ENCODE data around the gene GASK1A. TPM values are rescaled to one million over a fixed set of nuclear protein-coding genes. Genes with fewer than 3 reads are reported as not detected.

Gene GASK1A
- total RNA-seq, 6 experiments from 2014 or later = 5.5 to 17.5 (median 10.5) TPM

- H3K27ac ChIP-seq = no peak overlapping the region
- no peak overlapping the region for H3K4me3 ChIP-seq
- no peak for DNase-seq
- TF ChIP-seq CTCF (IDR thresholded peaks at IDR 0.05) = no peak
- TF ChIP-seq POLR2A (IDR thresholded peaks at IDR 0.05) = no peak
- 92% methylated on average over 1 of the region's 2 CpGs for WGBS (ENCODE audit: insufficient coverage, low coverage, low lambda C conversion rate, missing lambda C conversion rate)
- H3K9me3 ChIP-seq = no peaks in the 10 kb centered on the region
- intact Hi-C loops (cut with DNase I) = no loop called here
- H3K27me3 ChIP-seq = no peaks in the 10 kb centered on the region
- H3K36me3 ChIP-seq = no peaks in the 10 kb centered on the region
- ATAC-seq = no peak
- peaks cover 0 to 6% (median 0%) of the 10 kb centered on the region in 4 donors for H3K4me1 ChIP-seq
Measured at GRCh38 chr3:43102773-43103480, 123.8 kb downstream of the GASK1A start.

DNA sequence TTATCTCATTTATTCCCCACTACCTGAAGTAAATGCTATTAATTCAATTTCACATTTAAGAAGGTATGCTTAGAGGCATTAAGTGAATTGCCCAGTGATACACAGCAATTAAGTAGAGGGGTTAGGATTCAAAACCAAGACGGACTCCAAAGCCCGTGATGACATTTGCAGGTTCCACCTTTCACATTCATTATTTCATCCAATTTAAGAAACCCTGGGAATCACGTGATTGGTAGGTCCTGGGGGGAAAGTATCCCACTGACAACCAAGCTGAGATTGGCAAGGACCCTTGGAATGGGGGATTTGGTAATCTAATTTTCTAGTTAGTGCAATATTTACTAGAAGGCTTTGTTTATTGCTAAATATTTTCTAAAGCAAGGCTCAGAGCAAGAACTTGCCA is 124.9 kb downstream of the GASK1A start:
- WGBS (ENCODE audit: insufficient coverage, low coverage, low lambda C conversion rate, missing lambda C conversion rate) = 70% methylated on average over 3 of the region's 3 CpGs
- Histone ChIP-seq H3K4me1 (peaks cover 0 to 6% (median 0%) of the 10 kb centered on the region in 4 donors), H3K27ac (no peak overlapping the region), H3K27me3 (no peaks in the 10 kb centered on the region), H3K4me3 (no peak overlapping the region), H3K36me3 (no peaks in the 10 kb centered on the region), H3K9me3 (no peaks in the 10 kb centered on the region)
- TF ChIP-seq POLR2A (IDR thresholded peaks at IDR 0.05) = no peak
- TF ChIP-seq CTCF (IDR thresholded peaks at IDR 0.05) = no peak
- DNase-seq (no peak), ATAC-seq (no peak)
- intact Hi-C loops (cut with DNase I) = no loop called here

GRCh38 chr3:43104660-43105595 is 125.8 kb downstream of the GASK1A start:
- Histone ChIP-seq H3K4me1 (peaks cover 0 to 6% (median 0%) of the 10 kb centered on the region in 4 donors), H3K4me3 (peak overlapping the region; percentile 92 to 95 (median 94)), H3K9me3 (no peaks in the 10 kb centered on the region), H3K27ac (no peak overlapping the region), H3K36me3 (no peaks in the 10 kb centered on the region), H3K27me3 (no peaks in the 10 kb centered on the region)
- intact Hi-C loops (cut with DNase I) = no loop called here
- TF ChIP-seq CTCF (IDR thresholded peaks at IDR 0.05) (no peak), POLR2A (IDR thresholded peaks at IDR 0.05) (no peak)
- ATAC-seq (peak; percentile 4 to 28 (median 10)), DNase-seq (peak in 1 of 3 donors; percentile 28)
- WGBS (ENCODE audit: insufficient coverage, low coverage, low lambda C conversion rate, missing lambda C conversion rate) = 80% methylated on average over 9 of the region's 33 CpGs

DNA sequence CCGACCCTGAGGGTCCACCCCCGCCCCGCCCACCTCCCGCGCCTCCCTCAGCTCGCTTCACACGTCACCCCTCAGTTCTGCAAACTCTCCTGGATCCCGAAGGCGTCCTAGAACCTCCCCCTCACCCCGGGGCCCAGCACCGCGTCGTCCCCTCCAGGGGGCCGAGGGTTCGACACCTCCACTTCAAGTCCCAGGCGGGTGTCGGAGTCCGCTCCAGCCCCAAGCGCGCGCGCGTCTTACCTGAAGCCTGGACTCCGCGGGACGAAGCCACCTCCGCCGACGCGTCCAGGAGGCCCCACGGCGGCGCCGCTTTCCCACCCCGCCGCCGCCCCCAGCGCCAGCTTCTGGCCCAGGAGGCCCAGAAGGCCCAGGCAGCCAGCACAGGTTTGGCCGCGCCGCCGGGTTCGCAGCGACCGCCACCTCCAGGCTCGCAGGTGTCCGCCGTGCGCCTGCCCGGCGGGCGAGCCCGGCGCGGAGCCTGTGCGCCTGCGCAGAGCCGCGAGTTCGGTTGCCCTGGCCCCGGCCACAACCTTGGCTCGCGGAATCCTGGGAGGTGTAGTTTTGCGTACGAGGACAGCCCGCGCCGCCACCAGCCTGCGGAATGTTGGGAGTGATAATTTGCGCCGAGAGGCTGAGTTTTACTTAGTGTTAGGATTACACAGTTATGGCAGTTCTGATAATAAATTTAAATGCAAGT is 126.6 kb downstream of the GASK1A start, which contains the start of gene POMGNT2:
POMGNT2 (minus strand) TSS at position 484 of the 697 bp plus-strand sequence. CDS start 24,648 bp downstream, outside the sequence.
- H3K4me1 ChIP-seq = peaks cover 0 to 6% (median 0%) of the 10 kb centered on the region in 4 donors
- ATAC-seq (peak; percentile 96 to 99 (median 98)), DNase-seq (peak; percentile 94 to 96 (median 95))
- peak within 1 kb of the TSS in 2 of 3 donors; percentile 32 to 36 for H3K27ac ChIP-seq
- intact Hi-C loops (cut with DNase I) = no loop called here
- TF ChIP-seq CTCF (IDR thresholded peaks at IDR 0.05) = no peak
- peak; percentile 63 for TF ChIP-seq POLR2A (IDR thresholded peaks at IDR 0.05)
- H3K36me3 ChIP-seq = no peaks in the 10 kb centered on the region
- H3K9me3 ChIP-seq = no peaks in the 10 kb centered on the region
- WGBS (ENCODE audit: insufficient coverage, low coverage, low lambda C conversion rate, missing lambda C conversion rate) = 0% methylated on average over 8 of the region's 71 CpGs
- peak within 1 kb of the TSS; percentile 92 to 95 (median 94) for H3K4me3 ChIP-seq
- H3K27me3 ChIP-seq = no peaks in the 10 kb centered on the region
